ENCODE measurements around the gene OR10A4.

GRCh38 chr11:6828103-6828502, 48.3 kb upstream of the OR10A4 start:
- no peak for TF ChIP-seq CTCF (IDR thresholded peaks at IDR 0.05)
- no peak for TF ChIP-seq POLR2A (IDR thresholded peaks at IDR 0.05)
- TF ChIP-seq EP300 (IDR thresholded peaks at IDR 0.05): no peak

All from ovary (tissue), 3 donors.